ENCODE results near the gene ASB16.
"Not testable (repeated sequence)": the region's sequence is repeated elsewhere in the genome, so short reads cannot be mapped to it uniquely, and the experiment has no call there.

The ASB16 gene, protein sequence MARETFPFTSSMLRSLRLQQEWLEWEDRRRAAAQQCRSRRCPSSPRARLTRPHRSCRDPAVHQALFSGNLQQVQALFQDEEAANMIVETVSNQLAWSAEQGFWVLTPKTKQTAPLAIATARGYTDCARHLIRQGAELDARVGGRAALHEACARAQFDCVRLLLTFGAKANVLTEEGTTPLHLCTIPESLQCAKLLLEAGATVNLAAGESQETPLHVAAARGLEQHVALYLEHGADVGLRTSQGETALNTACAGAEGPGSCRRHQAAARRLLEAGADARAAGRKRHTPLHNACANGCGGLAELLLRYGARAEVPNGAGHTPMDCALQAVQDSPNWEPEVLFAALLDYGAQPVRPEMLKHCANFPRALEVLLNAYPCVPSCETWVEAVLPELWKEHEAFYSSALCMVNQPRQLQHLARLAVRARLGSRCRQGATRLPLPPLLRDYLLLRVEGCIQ

GRCh38 chr17:44170499-44171201, at the start of gene ASB16:
Gene ASB16, plus strand, starts transcription at chr17:44170704. Its CDS starts 86 bp downstream, at chr17:44170790.
- DNase-seq: peak; percentile 93

DNA sequence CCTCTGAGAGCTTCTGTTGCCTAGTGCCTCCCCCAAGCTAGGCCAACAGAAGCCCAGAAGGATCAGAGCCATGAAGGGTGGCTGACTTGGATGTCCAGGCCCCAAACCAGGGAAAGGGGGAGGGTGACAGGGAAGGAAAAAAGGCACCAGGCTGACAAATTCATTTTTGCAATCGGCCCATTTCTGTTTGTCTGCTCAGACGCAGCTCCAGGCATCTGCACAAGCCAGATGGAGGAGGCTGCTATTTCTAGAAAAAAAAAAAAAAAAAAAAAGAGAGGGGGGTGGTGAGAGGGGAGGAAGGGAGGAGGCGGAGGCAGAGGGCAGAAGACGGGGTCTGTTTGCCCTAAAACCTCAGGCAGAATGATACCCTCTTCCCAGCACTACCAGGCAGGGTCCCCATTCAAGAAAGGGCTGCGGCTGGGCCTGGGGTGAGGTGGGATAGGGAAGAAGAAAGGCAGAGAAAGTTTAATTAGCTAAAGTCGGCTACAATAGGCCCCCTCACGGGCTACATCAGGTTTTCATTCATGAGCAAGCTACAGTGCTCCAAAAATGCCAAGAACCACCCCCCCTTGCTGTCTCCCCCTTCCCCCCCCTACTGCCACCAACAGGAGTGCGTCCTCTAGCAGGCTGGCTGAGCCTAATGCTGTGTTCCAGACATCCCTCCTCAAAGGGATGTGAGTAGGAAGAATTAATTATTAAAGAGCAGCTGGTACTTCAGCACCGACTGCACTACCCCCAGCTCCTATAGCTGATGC, 49.5 kb upstream of the ASB16 start:
- DNase-seq: peak; percentile 29

DNA sequence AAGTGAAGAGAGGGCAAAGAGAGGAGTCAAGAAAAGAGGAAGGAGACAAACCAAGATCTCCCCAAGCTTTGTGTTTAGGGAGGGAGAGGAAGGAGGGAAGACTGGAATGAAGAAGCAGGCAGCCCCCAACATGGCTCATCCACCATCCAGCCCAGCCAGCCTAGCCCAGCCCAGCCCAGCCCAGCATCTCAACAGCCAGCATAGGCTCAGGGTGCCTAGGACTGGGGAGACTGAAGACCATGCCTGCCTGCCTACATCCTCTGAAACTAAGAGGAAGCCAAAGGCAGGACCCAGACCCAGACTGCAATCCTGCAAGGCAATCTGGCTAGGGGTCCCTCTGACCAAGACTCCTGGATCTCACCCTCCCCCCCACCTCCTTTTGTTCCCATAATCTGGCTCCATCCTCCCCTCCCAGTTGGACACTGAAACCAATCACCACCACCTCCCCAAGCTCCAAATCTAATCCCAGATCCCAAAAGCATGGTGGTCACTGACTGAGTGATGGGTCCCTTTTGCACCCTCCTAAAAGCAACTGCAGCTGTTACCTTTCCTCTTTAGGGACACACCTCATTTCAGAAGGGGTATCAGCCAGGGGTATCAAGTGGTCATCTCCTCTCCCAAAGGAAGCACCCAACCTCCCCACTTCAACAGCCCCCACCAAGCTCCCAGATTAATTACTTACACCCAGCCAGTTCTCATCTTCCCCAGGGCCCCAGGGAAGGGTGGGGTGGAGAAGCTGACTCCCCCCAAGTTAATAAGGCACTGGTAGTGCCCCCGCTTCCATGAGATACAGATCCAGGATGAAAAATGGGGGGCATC, 48.3 kb upstream of the ASB16 start:
- DNase-seq: no peak

DNA sequence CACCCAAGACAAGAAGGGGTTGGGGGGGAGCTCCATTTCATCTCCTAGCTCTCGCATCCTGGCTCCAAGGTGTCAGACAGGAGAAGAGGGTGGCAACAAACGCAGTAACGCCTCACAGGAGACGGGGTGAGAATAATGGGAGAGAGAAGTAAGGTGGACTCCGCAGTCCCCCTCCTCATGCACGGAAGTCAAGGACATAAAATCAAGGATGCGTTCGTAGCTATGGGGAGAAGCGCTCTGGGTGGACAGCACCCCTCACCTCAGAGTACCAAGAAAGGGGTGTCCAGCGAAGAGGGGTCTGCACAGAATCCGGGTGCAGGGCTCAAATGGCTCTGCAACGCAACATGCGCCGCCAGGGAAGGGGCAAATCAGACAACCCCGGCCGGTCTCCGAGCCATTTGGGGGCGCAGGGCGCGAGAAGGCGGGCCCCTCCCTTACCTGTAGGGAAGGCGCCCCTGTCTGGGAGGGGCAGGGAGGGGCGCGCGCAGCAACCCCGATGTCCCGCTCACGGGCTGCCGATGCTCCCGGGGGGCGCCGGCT, 47.6 kb upstream of the ASB16 start:
- DNase-seq: peak; percentile 57

GRCh38 chr17:44123356-44124117, 47.0 kb upstream of the ASB16 start, which contains the start of gene HDAC5:
Gene HDAC5, minus strand, starts transcription at chr17:44123641. Its CDS starts 6,126 bp downstream, at chr17:44117515.
- peak; percentile 98 for DNase-seq

- no peak for DNase-seq
These were observed 46.4 kb upstream of the ASB16 start for GRCh38 chr17:44124118-44124438.

DNA sequence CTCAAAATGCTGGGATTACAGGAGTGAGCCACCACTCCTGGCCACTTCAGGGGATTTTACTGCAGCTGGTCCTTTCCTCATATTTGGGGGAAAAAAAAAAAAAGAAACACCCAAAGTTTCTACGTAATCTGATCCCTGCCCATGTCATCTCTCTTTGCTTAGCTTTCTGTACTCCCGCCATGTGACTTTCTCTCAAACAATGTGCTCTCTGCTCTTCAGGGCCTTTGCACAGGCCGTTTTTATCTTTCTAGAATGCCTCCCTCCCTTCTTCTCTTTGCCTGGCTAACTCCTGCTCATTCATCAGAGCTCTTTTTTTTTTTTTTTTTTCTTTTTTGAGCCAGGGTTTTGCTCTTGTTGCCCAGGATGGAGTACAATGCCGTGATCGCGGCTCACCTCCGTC, 42.1 kb upstream of the ASB16 start:
- peak; percentile 29 for DNase-seq

GRCh38 chr17:44130693-44131349, 39.7 kb upstream of the ASB16 start:
- DNase-seq: no peak

- not testable (repeated sequence) for DNase-seq
These were observed 39.1 kb upstream of the ASB16 start for GRCh38 chr17:44131372-44131771.

- peak; percentile 27 for DNase-seq
These were observed 38.2 kb upstream of the ASB16 start for GRCh38 chr17:44132275-44132821.

- DNase-seq: no peak
These were observed 36.5 kb upstream of the ASB16 start for GRCh38 chr17:44133918-44134476.

- DNase-seq: no peak
These were observed 35.5 kb upstream of the ASB16 start for GRCh38 chr17:44134752-44135568.

- peak; percentile 99 for DNase-seq
These were observed 32.4 kb upstream of the ASB16 start for GRCh38 chr17:44137891-44138709.

- DNase-seq: not testable (repeated sequence)
These were observed 26.6 kb upstream of the ASB16 start for GRCh38 chr17:44143921-44144320.

GRCh38 chr17:44144966-44145739, 25.4 kb upstream of the ASB16 start:
- DNase-seq: no peak

- DNase-seq: no peak
These were observed 23.8 kb upstream of the ASB16 start for GRCh38 chr17:44146375-44147346.

All from DMS53 (cell line).